GM23338 (cell line): Measurements from ENCODE around the gene HTR4. TPM values are rescaled to one million over a fixed set of nuclear protein-coding genes. Genes with fewer than 3 reads are reported as not detected.

Experiments used
- ATAC-seq: fragments of 200-7000 bp; cut with Tn5 transposase; 3 replicates; pipeline ENCODE4 v1.9.1; 2020
- DNase-seq: peaks from one replicate; pipeline ENCODE4 v3.0.0-alpha.2; 2015; ENCODE audit warnings: low spot score
- H2AFZ ChIP-seq: fragments of 200-600 bp; sonication (generic); 2 replicates; pipeline ENCODE4 v1.8.0; 2016; ENCODE audit warnings: antibody characterized with exemption, mild to moderate bottlenecking, moderate library complexity
- H3F3A ChIP-seq: fragments of 200-600 bp; sonication (generic); replicated peaks from 2 replicates; pipeline ENCODE4 v1.8.0; 2017; ENCODE audit warnings: antibody characterized with exemption, mixed run types, low read depth
- H3K27ac ChIP-seq: fragments of 200-600 bp; sonication (generic); 2 replicates; pipeline ENCODE4 v1.6.1; 2016; ENCODE audit warnings: low read depth
- H3K27me3 ChIP-seq: fragments of 200-600 bp; sonication (generic); 2 replicates; pipeline ENCODE4 v1.8.0; 2016; ENCODE audit warnings: mild to moderate bottlenecking, mixed run types, moderate library complexity; ENCODE audit not compliant: insufficient read depth
- H3K36me3 ChIP-seq: fragments of 200-600 bp; sonication (generic); 2 replicates; pipeline ENCODE4 v1.8.0; 2016; ENCODE audit warnings: mild to moderate bottlenecking; ENCODE audit not compliant: insufficient read depth
- H3K4me1 ChIP-seq: fragments of 200-600 bp; sonication (generic); 2 replicates; pipeline ENCODE4 v1.8.0; 2016; ENCODE audit warnings: mild to moderate bottlenecking, moderate library complexity; ENCODE audit not compliant: insufficient read depth
- H3K4me2 ChIP-seq: fragments of 200-600 bp; sonication (generic); 2 replicates; pipeline ENCODE4 v1.7.1; 2017; ENCODE audit warnings: mixed run types
- H3K4me3 ChIP-seq: fragments of 200-600 bp; sonication (generic); 2 replicates; pipeline ENCODE4 v1.6.1; 2016; ENCODE audit warnings: mixed run types
- H3K79me2 ChIP-seq: fragments of 200-600 bp; sonication (generic); replicated peaks from 2 replicates; pipeline ENCODE4 v1.8.0; 2017; ENCODE audit warnings: mild to moderate bottlenecking; ENCODE audit not compliant: insufficient read depth
- H3K9me2 ChIP-seq: fragments of 200-600 bp; sonication (generic); 2 replicates; pipeline ENCODE4 v1.8.0; 2017; ENCODE audit not compliant: insufficient read depth
- H4K20me1 ChIP-seq: fragments of 200-600 bp; sonication (generic); replicated peaks from 2 replicates; pipeline ENCODE4 v1.8.0; 2017; ENCODE audit warnings: mild to moderate bottlenecking; ENCODE audit not compliant: insufficient read depth
- H3K27ac Mint-ChIP-seq: 2 replicates; pipeline ENCODE4 v1.8.0; 2020; ENCODE audit warnings: inconsistent platforms, mild to moderate bottlenecking, moderate library complexity, mixed read lengths
- H3K27me3 Mint-ChIP-seq: 3 replicates; pipeline ENCODE4 v1.8.0; 2022; ENCODE audit warnings: low read depth, mild to moderate bottlenecking, moderate library complexity, mixed read lengths, inconsistent platforms; ENCODE audit not compliant: insufficient read depth, poor library complexity
- H3K36me3 Mint-ChIP-seq: 3 replicates; pipeline ENCODE4 v1.8.0; 2021; ENCODE audit warnings: low read depth, mild to moderate bottlenecking, inconsistent platforms, moderate library complexity, mixed read lengths
- H3K4me1 Mint-ChIP-seq: 3 replicates; pipeline ENCODE4 v1.8.0; 2020; ENCODE audit warnings: mild to moderate bottlenecking, inconsistent platforms, mixed read lengths
- H3K4me3 Mint-ChIP-seq: 3 replicates; pipeline ENCODE4 v1.8.0; 2021; ENCODE audit warnings: moderate library complexity, mild to moderate bottlenecking, inconsistent platforms, mixed read lengths
- H3K9me3 Mint-ChIP-seq: 3 replicates; pipeline ENCODE4 v1.8.0; 2020; ENCODE audit warnings: moderate library complexity, mild to moderate bottlenecking, inconsistent platforms, mixed read lengths
- CREB1 ChIP-seq: fragments of 250-450 bp; sonication (Bioruptor Pico); IDR thresholded peaks from 2 replicates; pipeline ENCODE4 v1.5.0; 2020; ENCODE audit warnings: low read depth, mild to moderate bottlenecking, moderate library complexity
- EZH2 ChIP-seq: fragments of 200-600 bp; sonication (generic); IDR thresholded peaks from one replicate; pipeline ENCODE4 v1.8.0; 2017; ENCODE audit warnings: antibody characterized with exemption, mild to moderate bottlenecking, low read depth; ENCODE audit not compliant: unreplicated experiment
- EZH2phosphoT487 ChIP-seq: fragments of 200-600 bp; sonication (generic); IDR thresholded peaks from one replicate; pipeline ENCODE4 v1.8.1; 2018; ENCODE audit warnings: antibody characterized with exemption; ENCODE audit not compliant: unreplicated experiment
- JUNB ChIP-seq: IDR thresholded peaks from one replicate; pipeline ENCODE4 v1.6.1; 2016; ENCODE audit warnings: antibody characterized with exemption; ENCODE audit not compliant: unreplicated experiment
- NANOG ChIP-seq: IDR thresholded peaks from 2 replicates; pipeline ENCODE4 v1.6.1; 2016; ENCODE audit warnings: antibody characterized with exemption, borderline replicate concordance
- POLR2AphosphoS5 ChIP-seq: IDR thresholded peaks from 2 replicates; pipeline ENCODE4 v1.6.1; 2016; ENCODE audit warnings: antibody characterized with exemption, low read depth
- ZNF114 ChIP-seq: fragments of 250-450 bp; sonication (Bioruptor Pico); IDR thresholded peaks from 2 replicates; pipeline ENCODE4 v1.5.0; 2020; ENCODE audit warnings: mild to moderate bottlenecking, moderate library complexity
- ZNF331 ChIP-seq: fragments of 250-450 bp; sonication (Bioruptor Pico); IDR thresholded peaks from 2 replicates; pipeline ENCODE4 v1.5.0; 2020; ENCODE audit warnings: low read depth, mild to moderate bottlenecking, moderate library complexity
- polyA plus RNA-seq: library from polyadenylated mRNA; unstranded; fragments of >200 nt; fragmentation: Nextera tagmentation; extraction: Ambion mirVana; gene quantifications from 2 replicates; pipeline ENCODE4 v1.2.1, GENCODE V29; 2016
- total RNA-seq: library from RNA; depleted of rRNA; stranded (reverse); fragments of >200 nt; shearing (Covaris generic); gene quantifications from 2 replicates; pipeline ENCODE4 v1.2.3, GENCODE V29; 2014
- TF ChIP-seq, protein P1 (sequence below): fragments of 250-450 bp; sonication (Bioruptor Pico); IDR thresholded peaks from 2 replicates; pipeline ENCODE4 v1.5.0; 2020; ENCODE audit warnings: mild to moderate bottlenecking, moderate library complexity
- TF ChIP-seq, protein P2 (sequence below): IDR thresholded peaks from one replicate; pipeline ENCODE4 v1.6.1; 2018; ENCODE audit warnings: antibody characterized with exemption; ENCODE audit not compliant: unreplicated experiment
- TF ChIP-seq, protein P3 (sequence below): IDR thresholded peaks from 2 replicates; pipeline ENCODE4 v1.6.1; 2016; ENCODE audit warnings: antibody characterized with exemption
- TF ChIP-seq, protein P4 (sequence below), 2 experiments: fragments of 200-600 bp in 1 of 2; sonication (generic) in 1 of 2; conservative IDR thresholded peaks; 2 replicates each; pipeline versions ENCODE4 v1.5.1 to v1.6.1; 2016 to 2017; ENCODE audit warnings: antibody characterized with exemption in 2 of 2, low read depth in 2 of 2, mild to moderate bottlenecking in 2 of 2, moderate library complexity in 1 of 2

Gene HTR4
- total and polyA plus RNA-seq, 2 experiments from 2014 or later = 0.10 TPM; not detected in 1

DNA sequence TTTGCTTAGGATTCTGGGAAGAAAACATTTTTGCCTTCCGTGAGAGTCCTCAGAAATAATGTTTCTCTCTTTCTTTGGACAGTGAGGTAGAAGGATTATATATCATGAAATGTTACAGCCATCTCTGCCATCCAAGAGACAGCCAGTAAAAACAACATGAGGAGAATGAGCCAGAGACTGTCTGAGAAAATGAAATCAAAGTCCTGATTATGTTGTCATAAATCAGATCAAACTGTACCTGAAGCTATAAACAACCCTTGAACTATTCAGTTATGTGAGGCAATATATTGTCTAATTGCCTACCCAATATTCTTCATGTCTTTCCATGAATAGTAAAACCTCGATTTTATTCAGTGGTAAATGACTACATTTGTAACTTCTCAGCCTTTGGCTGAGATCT lies 9.2 kb upstream of the HTR4 start:
- Mint-ChIP-seq H3K27ac (no peak overlapping the region), H3K4me3 (no peak overlapping the region), H3K9me3 (no peaks in the 10 kb centered on the region), H3K4me1 (peaks cover 7% of the 10 kb centered on the region), H3K36me3 (no peaks in the 10 kb centered on the region), H3K27me3 (no peaks in the 10 kb centered on the region)
- Histone ChIP-seq H3K4me2 (no peak overlapping the region), H4K20me1 (no peaks in the 10 kb centered on the region), H3K36me3 (no peaks in the 10 kb centered on the region), H3K27ac (no peak overlapping the region), H3F3A (no peaks in the 10 kb centered on the region), H3K27me3 (no peaks in the 10 kb centered on the region), H3K4me1 (peaks cover 8% of the 10 kb centered on the region; the same call in 1 of the 2 replicates), H3K79me2 (no peaks in the 10 kb centered on the region), H3K4me3 (no peak overlapping the region), H2AFZ (no peak overlapping the region), H3K9me2 (no peaks in the 10 kb centered on the region)
- ATAC-seq (no peak), DNase-seq (no peak)
- TF ChIP-seq CREB1 (no peak), ZNF114 (CRISPR knock-in tag) (no peak), NANOG (no peak), ZNF331 (no peak), JUNB (no peak), EZH2 (no peak), EZH2phosphoT487 (no peak), POLR2AphosphoS5 (no peak)
- TF ChIP-seq, protein P1, sequence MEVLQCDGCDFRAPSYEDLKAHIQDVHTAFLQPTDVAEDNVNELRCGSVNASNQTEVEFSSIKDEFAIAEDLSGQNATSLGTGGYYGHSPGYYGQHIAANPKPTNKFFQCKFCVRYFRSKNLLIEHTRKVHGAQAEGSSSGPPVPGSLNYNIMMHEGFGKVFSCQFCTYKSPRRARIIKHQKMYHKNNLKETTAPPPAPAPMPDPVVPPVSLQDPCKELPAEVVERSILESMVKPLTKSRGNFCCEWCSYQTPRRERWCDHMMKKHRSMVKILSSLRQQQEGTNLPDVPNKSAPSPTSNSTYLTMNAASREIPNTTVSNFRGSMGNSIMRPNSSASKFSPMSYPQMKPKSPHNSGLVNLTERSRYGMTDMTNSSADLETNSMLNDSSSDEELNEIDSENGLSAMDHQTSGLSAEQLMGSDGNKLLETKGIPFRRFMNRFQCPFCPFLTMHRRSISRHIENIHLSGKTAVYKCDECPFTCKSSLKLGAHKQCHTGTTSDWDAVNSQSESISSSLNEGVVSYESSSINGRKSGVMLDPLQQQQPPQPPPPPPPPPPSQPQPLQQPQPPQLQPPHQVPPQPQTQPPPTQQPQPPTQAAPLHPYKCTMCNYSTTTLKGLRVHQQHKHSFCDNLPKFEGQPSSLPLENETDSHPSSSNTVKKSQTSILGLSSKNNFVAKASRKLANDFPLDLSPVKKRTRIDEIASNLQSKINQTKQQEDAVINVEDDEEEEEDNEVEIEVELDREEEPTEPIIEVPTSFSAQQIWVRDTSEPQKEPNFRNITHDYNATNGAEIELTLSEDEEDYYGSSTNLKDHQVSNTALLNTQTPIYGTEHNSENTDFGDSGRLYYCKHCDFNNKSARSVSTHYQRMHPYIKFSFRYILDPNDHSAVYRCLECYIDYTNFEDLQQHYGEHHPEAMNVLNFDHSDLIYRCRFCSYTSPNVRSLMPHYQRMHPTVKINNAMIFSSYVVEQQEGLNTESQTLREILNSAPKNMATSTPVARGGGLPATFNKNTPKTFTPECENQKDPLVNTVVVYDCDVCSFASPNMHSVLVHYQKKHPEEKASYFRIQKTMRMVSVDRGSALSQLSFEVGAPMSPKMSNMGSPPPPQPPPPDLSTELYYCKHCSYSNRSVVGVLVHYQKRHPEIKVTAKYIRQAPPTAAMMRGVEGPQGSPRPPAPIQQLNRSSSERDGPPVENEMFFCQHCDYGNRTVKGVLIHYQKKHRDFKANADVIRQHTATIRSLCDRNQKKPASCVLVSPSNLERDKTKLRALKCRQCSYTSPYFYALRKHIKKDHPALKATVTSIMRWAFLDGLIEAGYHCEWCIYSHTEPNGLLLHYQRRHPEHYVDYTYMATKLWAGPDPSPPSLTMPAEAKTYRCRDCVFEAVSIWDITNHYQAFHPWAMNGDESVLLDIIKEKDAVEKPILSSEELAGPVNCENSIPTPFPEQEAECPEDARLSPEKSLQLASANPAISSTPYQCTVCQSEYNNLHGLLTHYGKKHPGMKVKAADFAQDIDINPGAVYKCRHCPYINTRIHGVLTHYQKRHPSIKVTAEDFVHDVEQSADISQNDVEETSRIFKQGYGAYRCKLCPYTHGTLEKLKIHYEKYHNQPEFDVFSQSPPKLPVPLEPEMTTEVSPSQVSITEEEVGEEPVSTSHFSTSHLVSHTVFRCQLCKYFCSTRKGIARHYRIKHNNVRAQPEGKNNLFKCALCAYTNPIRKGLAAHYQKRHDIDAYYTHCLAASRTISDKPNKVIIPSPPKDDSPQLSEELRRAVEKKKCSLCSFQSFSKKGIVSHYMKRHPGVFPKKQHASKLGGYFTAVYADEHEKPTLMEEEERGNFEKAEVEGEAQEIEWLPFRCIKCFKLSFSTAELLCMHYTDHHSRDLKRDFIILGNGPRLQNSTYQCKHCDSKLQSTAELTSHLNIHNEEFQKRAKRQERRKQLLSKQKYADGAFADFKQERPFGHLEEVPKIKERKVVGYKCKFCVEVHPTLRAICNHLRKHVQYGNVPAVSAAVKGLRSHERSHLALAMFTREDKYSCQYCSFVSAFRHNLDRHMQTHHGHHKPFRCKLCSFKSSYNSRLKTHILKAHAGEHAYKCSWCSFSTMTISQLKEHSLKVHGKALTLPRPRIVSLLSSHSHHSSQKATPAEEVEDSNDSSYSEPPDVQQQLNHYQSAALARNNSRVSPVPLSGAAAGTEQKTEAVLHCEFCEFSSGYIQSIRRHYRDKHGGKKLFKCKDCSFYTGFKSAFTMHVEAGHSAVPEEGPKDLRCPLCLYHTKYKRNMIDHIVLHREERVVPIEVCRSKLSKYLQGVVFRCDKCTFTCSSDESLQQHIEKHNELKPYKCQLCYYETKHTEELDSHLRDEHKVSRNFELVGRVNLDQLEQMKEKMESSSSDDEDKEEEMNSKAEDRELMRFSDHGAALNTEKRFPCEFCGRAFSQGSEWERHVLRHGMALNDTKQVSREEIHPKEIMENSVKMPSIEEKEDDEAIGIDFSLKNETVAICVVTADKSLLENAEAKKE (CRISPR knock-in tag) = no peak
- TF ChIP-seq, protein P2, sequence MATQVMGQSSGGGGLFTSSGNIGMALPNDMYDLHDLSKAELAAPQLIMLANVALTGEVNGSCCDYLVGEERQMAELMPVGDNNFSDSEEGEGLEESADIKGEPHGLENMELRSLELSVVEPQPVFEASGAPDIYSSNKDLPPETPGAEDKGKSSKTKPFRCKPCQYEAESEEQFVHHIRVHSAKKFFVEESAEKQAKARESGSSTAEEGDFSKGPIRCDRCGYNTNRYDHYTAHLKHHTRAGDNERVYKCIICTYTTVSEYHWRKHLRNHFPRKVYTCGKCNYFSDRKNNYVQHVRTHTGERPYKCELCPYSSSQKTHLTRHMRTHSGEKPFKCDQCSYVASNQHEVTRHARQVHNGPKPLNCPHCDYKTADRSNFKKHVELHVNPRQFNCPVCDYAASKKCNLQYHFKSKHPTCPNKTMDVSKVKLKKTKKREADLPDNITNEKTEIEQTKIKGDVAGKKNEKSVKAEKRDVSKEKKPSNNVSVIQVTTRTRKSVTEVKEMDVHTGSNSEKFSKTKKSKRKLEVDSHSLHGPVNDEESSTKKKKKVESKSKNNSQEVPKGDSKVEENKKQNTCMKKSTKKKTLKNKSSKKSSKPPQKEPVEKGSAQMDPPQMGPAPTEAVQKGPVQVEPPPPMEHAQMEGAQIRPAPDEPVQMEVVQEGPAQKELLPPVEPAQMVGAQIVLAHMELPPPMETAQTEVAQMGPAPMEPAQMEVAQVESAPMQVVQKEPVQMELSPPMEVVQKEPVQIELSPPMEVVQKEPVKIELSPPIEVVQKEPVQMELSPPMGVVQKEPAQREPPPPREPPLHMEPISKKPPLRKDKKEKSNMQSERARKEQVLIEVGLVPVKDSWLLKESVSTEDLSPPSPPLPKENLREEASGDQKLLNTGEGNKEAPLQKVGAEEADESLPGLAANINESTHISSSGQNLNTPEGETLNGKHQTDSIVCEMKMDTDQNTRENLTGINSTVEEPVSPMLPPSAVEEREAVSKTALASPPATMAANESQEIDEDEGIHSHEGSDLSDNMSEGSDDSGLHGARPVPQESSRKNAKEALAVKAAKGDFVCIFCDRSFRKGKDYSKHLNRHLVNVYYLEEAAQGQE = no peak
- TF ChIP-seq, protein P3, sequence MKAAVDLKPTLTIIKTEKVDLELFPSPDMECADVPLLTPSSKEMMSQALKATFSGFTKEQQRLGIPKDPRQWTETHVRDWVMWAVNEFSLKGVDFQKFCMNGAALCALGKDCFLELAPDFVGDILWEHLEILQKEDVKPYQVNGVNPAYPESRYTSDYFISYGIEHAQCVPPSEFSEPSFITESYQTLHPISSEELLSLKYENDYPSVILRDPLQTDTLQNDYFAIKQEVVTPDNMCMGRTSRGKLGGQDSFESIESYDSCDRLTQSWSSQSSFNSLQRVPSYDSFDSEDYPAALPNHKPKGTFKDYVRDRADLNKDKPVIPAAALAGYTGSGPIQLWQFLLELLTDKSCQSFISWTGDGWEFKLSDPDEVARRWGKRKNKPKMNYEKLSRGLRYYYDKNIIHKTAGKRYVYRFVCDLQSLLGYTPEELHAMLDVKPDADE = no peak
- TF ChIP-seq, protein P4, sequence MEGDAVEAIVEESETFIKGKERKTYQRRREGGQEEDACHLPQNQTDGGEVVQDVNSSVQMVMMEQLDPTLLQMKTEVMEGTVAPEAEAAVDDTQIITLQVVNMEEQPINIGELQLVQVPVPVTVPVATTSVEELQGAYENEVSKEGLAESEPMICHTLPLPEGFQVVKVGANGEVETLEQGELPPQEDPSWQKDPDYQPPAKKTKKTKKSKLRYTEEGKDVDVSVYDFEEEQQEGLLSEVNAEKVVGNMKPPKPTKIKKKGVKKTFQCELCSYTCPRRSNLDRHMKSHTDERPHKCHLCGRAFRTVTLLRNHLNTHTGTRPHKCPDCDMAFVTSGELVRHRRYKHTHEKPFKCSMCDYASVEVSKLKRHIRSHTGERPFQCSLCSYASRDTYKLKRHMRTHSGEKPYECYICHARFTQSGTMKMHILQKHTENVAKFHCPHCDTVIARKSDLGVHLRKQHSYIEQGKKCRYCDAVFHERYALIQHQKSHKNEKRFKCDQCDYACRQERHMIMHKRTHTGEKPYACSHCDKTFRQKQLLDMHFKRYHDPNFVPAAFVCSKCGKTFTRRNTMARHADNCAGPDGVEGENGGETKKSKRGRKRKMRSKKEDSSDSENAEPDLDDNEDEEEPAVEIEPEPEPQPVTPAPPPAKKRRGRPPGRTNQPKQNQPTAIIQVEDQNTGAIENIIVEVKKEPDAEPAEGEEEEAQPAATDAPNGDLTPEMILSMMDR (conservative IDR thresholded peaks at IDR 0.05; ENCODE audit: low read depth in 2 of 2) = no peak
